Testis (tissue), 3 donors: ENCODE measurements around the gene OMD. TPM values are rescaled to one million over a fixed set of nuclear protein-coding genes. Genes with fewer than 3 reads are reported as not detected.

ENCODE experiments used
- DNase-seq: peaks from one replicate; pipeline ENCODE4 v3.0.0-alpha.2; 2019
- H3K27ac ChIP-seq, 2 donors: fragments of 200-600 bp; sonication (generic); one replicate each; pipeline ENCODE4 v1.5.1; 2019
- H3K27me3 ChIP-seq: fragments of 200-600 bp; sonication (generic); one replicate; pipeline ENCODE4 v1.5.1; 2019
- H3K36me3 ChIP-seq: fragments of 200-600 bp; sonication (generic); one replicate; pipeline ENCODE4 v1.5.1; 2017; ENCODE audit warnings: low read depth; ENCODE audit errors: missing control alignments
- H3K4me1 ChIP-seq: fragments of 200-600 bp; sonication (generic); one replicate; pipeline ENCODE4 v1.5.1; 2019
- H3K4me3 ChIP-seq, 2 donors: fragments of 200-600 bp; sonication (generic); one replicate each; pipeline ENCODE4 v1.5.1; 2017 to 2019
- H3K9me3 ChIP-seq: fragments of 200-600 bp; sonication (generic); one replicate; pipeline ENCODE4 v1.5.1; 2017
- POLR2A ChIP-seq: fragments of 450-650 bp; IDR thresholded peaks from one replicate; pipeline ENCODE4 v1.6.1; 2017; ENCODE audit warnings: antibody characterized with exemption, mild to moderate bottlenecking, moderate library complexity
- WGBS, 2 donors: methylation state at CpG; one replicate each; pipeline ENCODE4 v1.1.5; 2018; 5-methylcytosine and 5-hydroxymethylcytosine counted together
- intact Hi-C: fragments of 100-400 bp; cut with DNase I; formaldehyde crosslinking; loops from one replicate; pipeline ENCODE4 v1.15.1; 2023; ENCODE audit warnings: low total_unique reads
- polyA plus RNA-seq: library from polyadenylated mRNA; stranded (reverse); fragments of 350-450 nt; fragmentation: Illumina TruSeq; extraction: RNeasy Lipid Tissue Mini Kit (QIAGEN cat#74804); gene quantifications from one replicate; pipeline ENCODE4 v1.2.3, GENCODE V29; 2014; ENCODE audit warnings: low read depth, low replicate concordance; ENCODE audit not compliant: insufficient read depth
- total RNA-seq, 2 donors: library from RNA; depleted of rRNA; stranded (reverse); fragments of >200 nt; gene quantifications; one replicate each; pipeline ENCODE4 v1.2.3, GENCODE V29; 2016
- TF ChIP-seq, protein P1 (sequence below), 3 experiments: fragments of 450-650 bp in 2 of 3; fragments of 200-600 bp in 1 of 3; sonication (generic) in 1 of 3; IDR thresholded peaks; one replicate each; pipeline ENCODE4 v1.5.1; 2016 to 2019; ENCODE audit warnings: antibody characterized with exemption in 3 of 3, mild to moderate bottlenecking in 2 of 3, moderate library complexity in 1 of 3

Gene OMD
- total and polyA plus RNA-seq, 3 donors from 2014 or later = 1.1 to 4.9 (median 2.5) TPM

GRCh38 chr9:92404042-92404836 lies 20.0 kb downstream of the OMD start, which contains the start of gene OGN:
Gene OGN (minus strand): TSS chr9:92404578. CDS start chr9:92403407, 1,171 bp downstream.
- DNase-seq = no peak
- no peak for TF ChIP-seq POLR2A
- TF ChIP-seq, protein P1, sequence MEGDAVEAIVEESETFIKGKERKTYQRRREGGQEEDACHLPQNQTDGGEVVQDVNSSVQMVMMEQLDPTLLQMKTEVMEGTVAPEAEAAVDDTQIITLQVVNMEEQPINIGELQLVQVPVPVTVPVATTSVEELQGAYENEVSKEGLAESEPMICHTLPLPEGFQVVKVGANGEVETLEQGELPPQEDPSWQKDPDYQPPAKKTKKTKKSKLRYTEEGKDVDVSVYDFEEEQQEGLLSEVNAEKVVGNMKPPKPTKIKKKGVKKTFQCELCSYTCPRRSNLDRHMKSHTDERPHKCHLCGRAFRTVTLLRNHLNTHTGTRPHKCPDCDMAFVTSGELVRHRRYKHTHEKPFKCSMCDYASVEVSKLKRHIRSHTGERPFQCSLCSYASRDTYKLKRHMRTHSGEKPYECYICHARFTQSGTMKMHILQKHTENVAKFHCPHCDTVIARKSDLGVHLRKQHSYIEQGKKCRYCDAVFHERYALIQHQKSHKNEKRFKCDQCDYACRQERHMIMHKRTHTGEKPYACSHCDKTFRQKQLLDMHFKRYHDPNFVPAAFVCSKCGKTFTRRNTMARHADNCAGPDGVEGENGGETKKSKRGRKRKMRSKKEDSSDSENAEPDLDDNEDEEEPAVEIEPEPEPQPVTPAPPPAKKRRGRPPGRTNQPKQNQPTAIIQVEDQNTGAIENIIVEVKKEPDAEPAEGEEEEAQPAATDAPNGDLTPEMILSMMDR (IDR thresholded peaks at IDR 0.05) = no peak
- intact Hi-C loops = no loop called here
- 55 to 66% methylated on average over 5 of the region's 5 CpGs for WGBS, 2 donors
- Histone ChIP-seq H3K36me3 (no peaks in the 10 kb centered on the region), H3K27me3 (no peaks in the 10 kb centered on the region), H3K9me3 (no peaks in the 10 kb centered on the region), H3K4me3 (peak within 1 kb of the TSS; percentile 18 to 20), H3K4me1 (peaks cover 9% of the 10 kb centered on the region), H3K27ac (peak within 1 kb of the TSS; percentile 12 to 27)

DNA sequence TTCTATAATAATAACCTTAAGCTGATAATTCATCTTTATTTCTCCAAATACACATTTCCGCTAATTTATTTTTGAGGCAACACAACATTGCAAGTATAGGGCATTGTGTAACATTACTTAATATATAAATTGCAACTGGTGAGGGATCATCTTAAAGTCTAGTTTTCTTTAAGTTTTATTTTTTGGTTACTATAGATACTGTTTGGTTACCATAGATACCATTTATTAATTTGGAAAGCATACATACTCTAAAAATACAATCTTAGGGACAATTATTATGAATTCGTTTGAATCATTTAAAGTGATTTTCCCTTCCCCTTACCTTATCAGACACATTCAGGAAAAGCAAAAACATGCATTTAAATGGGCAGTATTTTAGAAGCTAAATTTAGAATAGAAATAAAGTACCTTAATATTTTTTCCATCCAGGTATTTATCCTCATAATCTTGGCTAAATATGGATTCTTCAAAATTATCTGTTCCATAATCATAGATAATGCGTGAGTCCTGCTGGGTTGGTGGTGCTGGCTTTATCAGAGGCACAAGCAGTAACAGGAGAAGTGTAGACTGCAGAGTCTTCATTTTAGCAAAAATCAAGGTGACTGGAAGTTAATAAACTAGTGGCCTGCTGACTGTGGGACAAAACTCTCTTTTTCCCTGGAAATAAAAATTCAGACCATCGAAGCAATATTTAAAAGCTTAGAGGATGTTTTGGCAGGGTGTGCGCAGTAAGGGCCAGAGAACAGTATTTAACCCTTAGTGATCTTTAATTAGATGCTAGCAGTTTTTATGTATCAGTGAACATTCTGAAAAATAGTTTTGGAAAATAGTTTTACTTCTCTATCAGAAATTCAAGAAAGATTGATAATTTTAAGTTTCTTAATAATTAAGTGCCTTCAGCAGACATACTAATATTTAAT lies 21.2 kb downstream of the OMD start:
- peak overlapping the region in 1 of 2 donors; percentile 27 for H3K27ac ChIP-seq
- peak overlapping the region; percentile 1 to 20 for H3K4me3 ChIP-seq
- no peak for DNase-seq
- TF ChIP-seq, protein P1 (IDR thresholded peaks at IDR 0.05) = no peak
- no peak for TF ChIP-seq POLR2A
- H3K9me3 ChIP-seq = no peaks in the 10 kb centered on the region
- WGBS, 2 donors = 59 to 63% methylated on average over 5 of the region's 5 CpGs
- H3K36me3 ChIP-seq = no peaks in the 10 kb centered on the region
- peaks cover 9% of the 10 kb centered on the region for H3K4me1 ChIP-seq
- intact Hi-C loops = no loop called here
- no peaks in the 10 kb centered on the region for H3K27me3 ChIP-seq

DNA sequence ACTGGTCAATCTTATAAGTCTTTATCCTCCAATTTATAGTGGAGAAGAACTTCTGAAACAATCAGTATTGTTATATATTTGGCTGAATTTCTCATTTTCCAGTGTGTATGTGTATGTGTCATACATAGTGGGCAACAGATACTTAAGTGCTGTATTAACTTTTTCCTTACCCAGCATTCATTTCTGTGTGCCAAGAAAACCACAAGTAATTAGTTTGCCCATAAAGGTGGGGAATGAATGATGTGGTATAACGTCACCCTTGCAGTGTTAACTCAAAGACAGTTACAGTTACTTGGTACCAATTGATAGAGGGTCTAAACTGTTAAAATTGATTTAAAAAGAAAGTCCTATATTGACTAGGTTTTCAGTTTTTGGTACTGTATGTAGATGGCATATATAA lies 21.9 kb downstream of the OMD start:
- WGBS, 2 donors = 60 to 67% methylated on average over 1 of the region's 1 CpG
- no peaks in the 10 kb centered on the region for H3K27me3 ChIP-seq
- H3K27ac ChIP-seq = peak overlapping the region in 1 of 2 donors; percentile 7
- DNase-seq = no peak
- no peak overlapping the region for H3K4me3 ChIP-seq
- H3K4me1 ChIP-seq = peaks cover 9% of the 10 kb centered on the region
- H3K9me3 ChIP-seq = no peaks in the 10 kb centered on the region
- intact Hi-C loops = no loop called here
- no peak for TF ChIP-seq POLR2A
- TF ChIP-seq, protein P1 (IDR thresholded peaks at IDR 0.05) = no peak
- H3K36me3 ChIP-seq = no peaks in the 10 kb centered on the region

- H3K36me3 ChIP-seq = no peaks in the 10 kb centered on the region
- H3K27me3 ChIP-seq = no peaks in the 10 kb centered on the region
- H3K4me3 ChIP-seq = no peak overlapping the region
- intact Hi-C loops = no loop called here
- TF ChIP-seq POLR2A = no peak
- TF ChIP-seq, protein P1 (IDR thresholded peaks at IDR 0.05) = no peak
- DNase-seq = no peak
- WGBS, 2 donors = 96 to 98% methylated on average over 3 of the region's 3 CpGs
- no peaks in the 10 kb centered on the region for H3K4me1 ChIP-seq
- H3K27ac ChIP-seq = no peak overlapping the region
- no peaks in the 10 kb centered on the region for H3K9me3 ChIP-seq
These were observed 26.4 kb downstream of the OMD start for GRCh38 chr9:92397853-92398252.
